HepG2 (cell line): ENCODE data around the gene IKZF5.

Experiments used
- CBX5 ChIP-seq: sonication (generic); formaldehyde crosslinking; IDR thresholded peaks from 2 replicates; pipeline ENCODE4 v1.4.0; 2020; ENCODE audit warnings: missing genetic modification reagents, borderline replicate concordance
- CEBPB ChIP-seq: IDR thresholded peaks from 2 replicates; pipeline ENCODE4 v1.6.1; 2011; ENCODE audit warnings: low read depth, low read length, improper control_type of control experiment, borderline replicate concordance
- GABPA ChIP-seq, 2 experiments: IDR thresholded peaks; 2 replicates each; pipeline ENCODE4 v1.6.1; 2011 to 2016; ENCODE audit warnings: low read depth in 2 of 2, low read length in 1 of 2, missing biosample characterization in 1 of 2, missing genetic modification characterization in 1 of 2
- HDAC6 ChIP-seq: fragments of 200-600 bp; sonication (generic); IDR thresholded peaks from 2 replicates; pipeline ENCODE4 v1.7.0; 2017; ENCODE audit warnings: mild to moderate bottlenecking, antibody characterized with exemption, low read length, low read depth
- IRF2 ChIP-seq: IDR thresholded peaks from 2 replicates; pipeline ENCODE4 v1.6.1; 2018; ENCODE audit warnings: missing genetic modification reagents, missing compliant biosample characterization
- NCOA2 ChIP-seq: sonication (generic); formaldehyde crosslinking; IDR thresholded peaks from 2 replicates; pipeline ENCODE4 v1.8.0; 2022; ENCODE audit warnings: inconsistent platforms
- SP140L ChIP-seq: sonication (generic); formaldehyde crosslinking; IDR thresholded peaks from 2 replicates; pipeline ENCODE4 v1.4.0; 2020; ENCODE audit warnings: missing genetic modification reagents, borderline replicate concordance
- TF ChIP-seq, protein P1 (sequence below): sonication (generic); formaldehyde crosslinking; IDR thresholded peaks from 2 replicates; pipeline ENCODE4 v1.4.0; 2020; ENCODE audit warnings: missing genetic modification reagents

DNA sequence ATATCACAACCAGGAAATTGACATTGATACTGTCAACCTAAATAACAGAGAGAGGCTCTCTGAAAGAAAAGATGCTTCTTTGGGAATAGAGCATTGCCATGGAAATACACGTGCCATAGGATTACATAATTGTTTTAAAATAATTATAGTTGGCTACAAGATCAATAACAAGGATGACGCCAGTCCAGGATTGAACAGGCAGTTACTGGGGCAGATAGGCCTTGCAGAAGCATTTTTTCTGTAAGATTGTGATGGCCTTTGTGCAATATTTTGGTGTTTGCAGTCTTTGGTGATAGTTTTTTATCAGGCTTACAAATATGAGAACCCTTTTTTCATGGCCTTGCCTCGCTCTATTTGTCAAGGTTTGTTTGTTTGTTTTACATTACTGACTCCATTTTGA, 10.7 kb upstream of the IKZF5 start:
- TF ChIP-seq HDAC6 (no peak), CEBPB (no peak), NCOA2 (CRISPR knock-in tag) (no peak), CBX5 (CRISPR knock-in tag) (no peak), SP140L (no peak), GABPA (IDR thresholded peaks at IDR 0.05; ENCODE audit: low read depth, low read length) (no peak), GABPA (CRISPR knock-in tag; IDR thresholded peaks at IDR 0.05; ENCODE audit: low read depth) (no peak), IRF2 (CRISPR knock-in tag) (no peak)
- TF ChIP-seq, protein P1, sequence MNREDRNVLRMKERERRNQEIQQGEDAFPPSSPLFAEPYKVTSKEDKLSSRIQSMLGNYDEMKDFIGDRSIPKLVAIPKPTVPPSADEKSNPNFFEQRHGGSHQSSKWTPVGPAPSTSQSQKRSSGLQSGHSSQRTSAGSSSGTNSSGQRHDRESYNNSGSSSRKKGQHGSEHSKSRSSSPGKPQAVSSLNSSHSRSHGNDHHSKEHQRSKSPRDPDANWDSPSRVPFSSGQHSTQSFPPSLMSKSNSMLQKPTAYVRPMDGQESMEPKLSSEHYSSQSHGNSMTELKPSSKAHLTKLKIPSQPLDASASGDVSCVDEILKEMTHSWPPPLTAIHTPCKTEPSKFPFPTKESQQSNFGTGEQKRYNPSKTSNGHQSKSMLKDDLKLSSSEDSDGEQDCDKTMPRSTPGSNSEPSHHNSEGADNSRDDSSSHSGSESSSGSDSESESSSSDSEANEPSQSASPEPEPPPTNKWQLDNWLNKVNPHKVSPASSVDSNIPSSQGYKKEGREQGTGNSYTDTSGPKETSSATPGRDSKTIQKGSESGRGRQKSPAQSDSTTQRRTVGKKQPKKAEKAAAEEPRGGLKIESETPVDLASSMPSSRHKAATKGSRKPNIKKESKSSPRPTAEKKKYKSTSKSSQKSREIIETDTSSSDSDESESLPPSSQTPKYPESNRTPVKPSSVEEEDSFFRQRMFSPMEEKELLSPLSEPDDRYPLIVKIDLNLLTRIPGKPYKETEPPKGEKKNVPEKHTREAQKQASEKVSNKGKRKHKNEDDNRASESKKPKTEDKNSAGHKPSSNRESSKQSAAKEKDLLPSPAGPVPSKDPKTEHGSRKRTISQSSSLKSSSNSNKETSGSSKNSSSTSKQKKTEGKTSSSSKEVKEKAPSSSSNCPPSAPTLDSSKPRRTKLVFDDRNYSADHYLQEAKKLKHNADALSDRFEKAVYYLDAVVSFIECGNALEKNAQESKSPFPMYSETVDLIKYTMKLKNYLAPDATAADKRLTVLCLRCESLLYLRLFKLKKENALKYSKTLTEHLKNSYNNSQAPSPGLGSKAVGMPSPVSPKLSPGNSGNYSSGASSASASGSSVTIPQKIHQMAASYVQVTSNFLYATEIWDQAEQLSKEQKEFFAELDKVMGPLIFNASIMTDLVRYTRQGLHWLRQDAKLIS (CRISPR knock-in tag): no peak
